Activated T-cell treated with anti-CD3 and anti-CD28 coated beads, Interleukin-2, amount 50 U/mL, for 1 hour (primary cell): ENCODE results near the gene MYCBPAP.

ENCODE experiments used
- DNase-seq: peaks from one replicate; pipeline ENCODE4 v3.0.0-alpha.2; 2020

MYCBPAP gene, protein sequence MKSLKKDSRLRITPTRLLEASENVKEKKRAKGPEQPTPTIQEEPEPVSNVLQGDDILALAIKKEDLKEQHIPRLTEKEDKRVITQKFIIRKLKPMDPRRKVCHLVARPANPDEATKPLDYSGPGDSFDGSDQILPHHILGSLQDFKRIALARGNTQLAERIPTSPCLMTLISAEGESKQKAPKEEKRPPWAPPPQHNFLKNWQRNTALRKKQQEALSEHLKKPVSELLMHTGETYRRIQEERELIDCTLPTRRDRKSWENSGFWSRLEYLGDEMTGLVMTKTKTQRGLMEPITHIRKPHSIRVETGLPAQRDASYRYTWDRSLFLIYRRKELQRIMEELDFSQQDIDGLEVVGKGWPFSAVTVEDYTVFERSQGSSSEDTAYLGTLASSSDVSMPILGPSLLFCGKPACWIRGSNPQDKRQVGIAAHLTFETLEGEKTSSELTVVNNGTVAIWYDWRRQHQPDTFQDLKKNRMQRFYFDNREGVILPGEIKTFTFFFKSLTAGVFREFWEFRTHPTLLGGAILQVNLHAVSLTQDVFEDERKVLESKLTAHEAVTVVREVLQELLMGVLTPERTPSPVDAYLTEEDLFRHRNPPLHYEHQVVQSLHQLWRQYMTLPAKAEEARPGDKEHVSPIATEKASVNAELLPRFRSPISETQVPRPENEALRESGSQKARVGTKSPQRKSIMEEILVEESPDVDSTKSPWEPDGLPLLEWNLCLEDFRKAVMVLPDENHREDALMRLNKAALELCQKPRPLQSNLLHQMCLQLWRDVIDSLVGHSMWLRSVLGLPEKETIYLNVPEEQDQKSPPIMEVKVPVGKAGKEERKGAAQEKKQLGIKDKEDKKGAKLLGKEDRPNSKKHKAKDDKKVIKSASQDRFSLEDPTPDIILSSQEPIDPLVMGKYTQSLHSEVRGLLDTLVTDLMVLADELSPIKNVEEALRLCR

DNA sequence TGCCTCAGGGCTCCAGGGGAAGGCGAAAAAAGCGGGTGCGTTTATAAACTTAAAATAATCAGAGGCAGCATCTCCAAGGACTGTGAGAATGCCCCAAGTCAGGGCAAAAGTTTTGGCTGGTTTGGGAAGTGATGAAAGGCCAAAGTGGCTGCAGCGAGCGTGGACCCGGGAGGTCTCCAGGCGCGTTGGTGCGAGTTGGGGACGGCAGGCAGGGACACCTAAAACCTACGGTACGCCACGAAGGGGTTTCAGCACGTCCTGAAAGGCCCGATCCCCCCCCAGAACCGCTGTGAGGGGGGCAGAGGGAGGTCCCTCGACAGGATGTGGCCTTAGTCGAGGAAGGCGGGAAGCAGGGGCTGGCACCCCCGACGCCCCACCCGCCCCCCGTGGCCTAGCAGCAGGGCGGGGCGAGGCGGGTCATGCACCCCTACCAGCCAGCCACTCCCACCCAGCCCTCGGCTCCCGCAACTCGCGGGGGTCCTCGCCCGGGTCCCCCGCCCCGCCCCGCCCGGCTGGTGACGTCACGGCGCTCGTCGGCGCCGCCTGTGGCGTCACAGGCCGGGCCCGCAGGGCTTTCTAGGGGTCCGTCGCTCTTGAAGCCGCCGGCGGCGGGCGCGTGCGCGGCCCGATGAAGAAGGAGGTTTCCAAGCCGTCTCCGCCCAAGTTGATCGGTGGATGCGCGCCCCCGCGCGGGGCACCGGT is at the start of gene MYCBPAP:
MYCBPAP (plus strand) TSS at position 569 of the 702 bp plus-strand sequence. CDS start 236 bp downstream, outside the sequence.
- peak; percentile 75 for DNase-seq

- DNase-seq: no peak
Observed at GRCh38 chr17:50458701-50459676, 49.2 kb upstream of the MYCBPAP start.

DNA sequence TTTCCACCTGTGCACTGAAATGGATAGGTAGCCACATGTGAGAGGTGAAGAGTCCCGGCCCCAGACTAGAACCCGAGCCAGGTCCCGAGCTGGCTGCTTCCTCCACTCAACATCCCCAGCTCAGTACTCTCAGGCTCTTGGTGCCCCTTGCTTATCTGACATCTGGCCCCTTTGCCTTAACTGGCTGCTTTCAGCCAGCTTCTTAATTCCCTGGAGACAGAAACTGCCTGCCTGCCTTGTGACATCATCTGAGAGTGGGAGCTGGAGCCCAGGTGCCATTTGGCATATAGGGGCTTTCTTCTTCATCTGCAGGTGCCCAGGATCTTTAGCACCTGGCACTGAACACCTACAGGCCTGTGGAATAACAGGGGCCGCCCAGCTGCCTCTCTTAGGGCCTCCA is 48.5 kb upstream of the MYCBPAP start:
- DNase-seq: no peak

- no peak for DNase-seq
Observed at GRCh38 chr17:50460831-50461526, 47.3 kb upstream of the MYCBPAP start.

DNA sequence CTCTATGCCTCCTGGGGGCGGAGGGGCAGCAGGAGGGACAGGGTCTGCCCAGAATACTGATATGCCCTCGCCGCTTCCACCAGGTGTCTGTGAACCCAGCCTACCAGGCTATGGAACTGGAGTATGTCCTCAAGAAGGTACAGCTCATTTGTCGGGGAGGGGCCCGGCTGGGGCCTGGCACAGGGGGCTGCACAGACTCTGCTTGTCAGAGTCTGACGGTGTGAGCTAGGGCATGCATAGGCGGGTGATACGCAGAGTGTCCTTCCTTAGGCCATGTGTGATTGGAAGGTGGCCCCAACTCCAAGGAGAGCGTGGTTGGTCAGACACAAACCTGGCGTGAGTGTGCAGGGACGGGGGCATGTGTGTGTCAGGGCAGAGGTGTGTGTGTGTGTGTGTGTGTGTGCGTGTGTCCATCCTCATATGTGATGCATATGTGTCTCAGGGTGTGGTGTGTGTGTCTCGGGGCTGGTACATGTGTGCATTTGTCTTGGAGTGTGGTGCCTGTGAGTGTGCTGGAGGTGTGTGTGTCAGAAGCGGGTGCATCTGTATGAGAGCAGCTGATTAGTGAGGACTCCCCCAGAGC is 46.6 kb upstream of the MYCBPAP start:
- no peak for DNase-seq

DNA sequence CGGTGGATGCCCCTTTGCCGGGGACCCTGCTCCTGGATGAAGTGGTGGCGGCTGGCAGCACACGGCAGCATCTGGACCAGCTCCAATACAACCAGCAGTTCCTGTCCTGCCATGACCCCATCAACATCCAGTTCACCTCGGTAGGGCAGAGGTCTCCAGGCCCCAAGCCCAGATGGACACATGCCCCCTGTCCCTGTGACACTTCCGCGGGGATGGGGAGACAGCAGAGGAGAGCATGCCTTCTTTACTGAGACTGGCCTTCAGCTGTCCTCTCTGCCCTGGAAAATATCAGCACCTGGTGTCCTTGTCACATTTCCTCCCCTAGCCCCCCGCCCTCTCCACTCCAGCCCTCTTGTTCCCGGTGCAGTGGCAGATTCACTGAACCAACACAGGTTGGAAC is 45.8 kb upstream of the MYCBPAP start:
- DNase-seq: no peak

GRCh38 chr17:50464121-50464520 is 44.1 kb upstream of the MYCBPAP start:
- DNase-seq: no peak

DNA sequence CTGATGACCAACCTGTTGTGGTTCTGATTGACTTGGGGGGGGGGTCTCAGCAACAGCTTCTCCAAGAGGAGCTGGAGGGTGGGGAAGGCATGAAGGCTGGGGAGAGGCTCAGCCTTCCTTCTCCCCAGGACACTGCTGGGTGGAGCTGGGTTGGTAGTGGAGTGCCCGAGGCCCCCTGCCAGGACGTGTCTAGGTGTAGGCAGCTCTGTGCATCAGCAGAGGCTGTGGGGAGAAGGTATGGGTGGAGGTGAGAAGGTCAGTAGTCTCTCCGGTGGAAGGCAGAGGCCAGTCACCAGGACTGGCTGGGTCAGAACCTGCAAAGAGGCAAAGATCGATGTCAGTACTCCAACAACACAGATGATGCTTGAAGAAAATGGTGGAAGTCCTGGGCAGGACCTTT is 43.5 kb upstream of the MYCBPAP start:
- DNase-seq: no peak

GRCh38 chr17:50465171-50465570 is 43.1 kb upstream of the MYCBPAP start:
- DNase-seq: no peak

DNA sequence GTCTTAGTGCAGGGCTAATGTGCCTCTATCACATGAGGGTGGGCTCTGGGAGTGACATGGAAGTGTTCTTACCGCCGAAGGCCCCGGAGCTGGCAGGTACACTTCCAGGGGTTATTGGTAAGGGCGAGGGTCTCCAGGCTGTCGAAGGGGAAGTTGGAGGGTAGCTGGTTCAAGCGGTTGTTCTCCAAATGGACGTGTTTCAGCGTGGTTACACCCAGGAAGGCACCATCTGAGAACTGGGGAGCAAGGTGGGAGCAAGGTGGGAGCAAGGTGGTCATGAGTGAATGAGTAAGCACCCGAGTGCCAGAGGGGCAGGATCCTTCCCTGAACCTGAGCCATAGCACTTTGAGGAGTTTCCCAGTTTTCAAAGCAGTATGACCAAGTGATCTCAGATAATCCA is 42.6 kb upstream of the MYCBPAP start:
- DNase-seq: no peak

DNA sequence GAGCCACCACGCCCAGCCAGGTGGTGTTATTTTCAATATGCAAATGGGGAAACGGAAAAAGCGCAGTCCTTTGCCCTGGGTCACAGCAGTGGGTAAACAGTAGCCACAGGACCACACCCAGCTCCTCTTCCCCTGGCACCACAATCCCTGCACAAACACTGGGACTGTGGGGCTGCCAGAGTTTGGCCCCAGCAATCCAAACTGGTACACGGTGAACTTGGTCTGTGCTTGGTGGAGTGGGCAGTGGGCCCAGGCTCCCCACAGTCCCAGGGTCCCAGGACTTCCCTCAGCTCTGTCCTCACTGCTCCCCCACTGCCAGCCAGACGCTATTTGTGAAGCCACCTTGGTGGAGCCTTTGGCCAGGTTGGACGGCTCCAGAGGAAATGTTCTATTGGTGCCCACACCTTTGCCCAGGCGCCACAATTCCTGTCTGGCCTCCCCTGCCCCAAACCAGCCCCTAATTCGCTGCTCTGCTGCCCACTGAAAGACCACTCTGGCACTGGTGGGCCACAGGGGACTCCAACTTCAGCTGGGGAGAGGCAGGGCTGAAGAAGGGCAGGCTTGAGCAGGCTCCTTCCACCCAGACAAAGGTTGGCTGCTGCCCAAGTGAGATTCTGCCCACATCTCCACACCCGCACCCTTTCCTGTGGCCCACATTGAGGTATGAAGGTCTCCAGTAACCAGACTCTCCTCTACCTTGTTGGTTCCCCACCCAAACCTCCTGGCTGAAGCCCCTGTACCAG is 41.7 kb upstream of the MYCBPAP start:
- DNase-seq: no peak

GRCh38 chr17:50467114-50467854 is 41.0 kb upstream of the MYCBPAP start:
- no peak for DNase-seq

GRCh38 chr17:50467855-50468303 is 40.4 kb upstream of the MYCBPAP start:
- no peak for DNase-seq

- no peak for DNase-seq
Observed at GRCh38 chr17:50468304-50469207, 39.7 kb upstream of the MYCBPAP start, which contains the start of gene CHAD. Gene CHAD, minus strand, starts transcription at chr17:50468880. Its CDS starts 67 bp downstream, at chr17:50468813.

DNA sequence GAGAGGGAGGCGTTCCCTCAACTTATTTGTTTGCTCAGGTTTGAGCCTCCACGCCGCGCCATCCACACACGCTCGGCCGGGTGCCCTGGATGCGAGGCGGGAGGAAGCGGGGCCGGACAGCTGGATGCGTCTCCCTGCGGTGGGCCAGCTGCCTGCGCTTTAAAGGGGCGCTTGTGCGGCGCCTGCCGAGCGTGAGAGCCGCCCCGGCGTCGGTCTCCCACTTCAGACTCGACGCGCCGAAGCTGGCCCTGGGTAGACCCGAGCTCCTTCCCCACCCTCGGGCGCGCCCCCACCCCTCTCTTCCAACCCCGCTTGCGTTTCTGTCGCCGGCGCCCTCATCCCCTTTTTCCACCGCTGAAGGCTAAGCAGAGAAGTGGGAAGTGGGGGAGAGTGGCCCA is 39.0 kb upstream of the MYCBPAP start:
- DNase-seq: no peak

GRCh38 chr17:50469671-50470305 is 38.5 kb upstream of the MYCBPAP start:
- no peak for DNase-seq

DNA sequence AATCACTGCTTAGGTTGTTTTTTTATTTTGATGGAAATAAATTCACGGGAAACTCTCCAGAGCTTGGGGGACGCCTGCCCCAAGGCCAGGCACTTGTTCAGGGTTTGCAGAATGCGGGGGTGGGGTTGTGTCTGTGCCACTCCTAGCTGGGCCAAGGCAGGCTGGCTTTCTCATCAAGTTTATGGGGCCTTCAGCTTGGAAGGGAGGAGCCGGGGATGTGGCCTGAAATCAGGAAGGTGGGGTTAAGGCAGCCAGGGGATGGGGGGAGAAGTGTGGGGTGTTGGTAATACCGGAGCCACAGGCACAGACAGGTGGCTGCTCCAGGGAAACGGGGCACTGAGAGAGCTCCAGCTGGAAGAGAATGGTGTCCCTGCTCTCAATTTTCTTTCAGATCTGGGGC is 37.8 kb upstream of the MYCBPAP start:
- no peak for DNase-seq
